ENCODE data around the gene RALGPS1. TPM values are rescaled to one million over a fixed set of nuclear protein-coding genes. Genes with fewer than 3 reads are reported as not detected.

RALGPS1 gene
- total and polyA plus RNA-seq, 2 of the 13 experiments (the other 11 are each of a cell fraction or from before 2014, with no cell fraction given): 3.7 to 6.5 TPM

- no peak for TF ChIP-seq ZNF350 (CRISPR knock-in tag; IDR thresholded peaks at IDR 0.05; ENCODE audit: borderline replicate concordance, low read depth)
- no peak for TF ChIP-seq RBM22 (optimal IDR thresholded peaks at IDR 0.05; ENCODE audit: low read length)
- no peak for TF ChIP-seq ZNF552 (CRISPR knock-in tag; IDR thresholded peaks at IDR 0.05; ENCODE audit: borderline replicate concordance)
- no peak for TF ChIP-seq GTF2F1 (IDR thresholded peaks at IDR 0.05; ENCODE audit: low read length)
- no peak for TF ChIP-seq SUZ12 (IDR thresholded peaks at IDR 0.05; ENCODE audit: low read depth, low read length)
- TF ChIP-seq HOXD1 (CRISPR knock-in tag; IDR thresholded peaks at IDR 0.05): no peak
- no peak for TF ChIP-seq HHEX (CRISPR knock-in tag; IDR thresholded peaks at IDR 0.05)
- no peak for TF ChIP-seq JUN (CRISPR knock-in tag; IDR thresholded peaks at IDR 0.05)
- TF ChIP-seq ZNF20 (CRISPR knock-in tag; IDR thresholded peaks at IDR 0.05): no peak
- TF ChIP-seq ELF4 (CRISPR knock-in tag; IDR thresholded peaks at IDR 0.05; ENCODE audit: borderline replicate concordance): no peak
- TF ChIP-seq NAIF1 (CRISPR knock-in tag; IDR thresholded peaks at IDR 0.05; ENCODE audit: borderline replicate concordance): no peak
- no peak for TF ChIP-seq ZNF660 (CRISPR knock-in tag; IDR thresholded peaks at IDR 0.05; ENCODE audit: borderline replicate concordance, low read depth)
- no peak for TF ChIP-seq ZBTB1 (CRISPR knock-in tag; IDR thresholded peaks at IDR 0.05; ENCODE audit: borderline replicate concordance)
- no peak for TF ChIP-seq ZBTB4 (CRISPR knock-in tag; IDR thresholded peaks at IDR 0.05; ENCODE audit: borderline replicate concordance)
- no peak for TF ChIP-seq HDAC6 (IDR thresholded peaks at IDR 0.05; ENCODE audit: low read depth, low read length)
- TF ChIP-seq NFKB2 (CRISPR knock-in tag; IDR thresholded peaks at IDR 0.05; ENCODE audit: borderline replicate concordance): no peak
- no peak for TF ChIP-seq LRRFIP1 (CRISPR knock-in tag; conservative IDR thresholded peaks at IDR 0.05)
- no peak overlapping the region for H3K9ac ChIP-seq (ENCODE audit: insufficient read depth, low read depth, low read length)
- H3K4me2 ChIP-seq (ENCODE audit: low read depth, low read length): no peak overlapping the region
- ChIA-PET CTCF (ENCODE audit: low intra/inter-chr PET ratio, low total read pairs) (no interaction called here), POLR2A (no interaction called here)
- intact Hi-C loops (cut with micrococcal nuclease; ENCODE audit: unreplicated experiment) (no loop called here), in situ Hi-C loops (cut with HindIII; ENCODE audit: extremely low pct_ligation_motif_present, low pct_unique_long_range_greater_than_20kb) (no loop called here)
- H3K9me3 ChIP-seq (ENCODE audit: low read length): no peaks in the 10 kb centered on the region
- no peaks in the 10 kb centered on the region for H4K20me1 ChIP-seq (ENCODE audit: insufficient read depth, low read length)
- no peak for ATAC-seq
- H3K79me2 ChIP-seq (ENCODE audit: insufficient read depth, low read length): no peaks in the 10 kb centered on the region
- H3K27ac ChIP-seq (ENCODE audit: extremely low read length, insufficient read depth, low read length): no peak overlapping the region
- no TSS peak for BruUV-seq (replicated peaks)
- no peak overlapping the region for H3K4me3 ChIP-seq (replicated peaks in 1 of 3; ENCODE audit: insufficient read depth in 1 of 3, low read depth in 2 of 3, low read length in 3 of 3)
- no peaks in the 10 kb centered on the region; a peak in 1 of 5 replicates for H3K27me3 ChIP-seq (ENCODE audit: control insufficient read depth in 1 of 2, insufficient read depth in 2 of 2, low read length in 2 of 2)
- H2AFZ ChIP-seq (ENCODE audit: low read length): no peak overlapping the region
- DNase-seq (ENCODE audit: low spot score): no peak
- WGBS (ENCODE audit: low lambda C conversion rate): 55% methylated on average over 3 of the region's 3 CpGs
- H3K4me1 ChIP-seq (ENCODE audit: insufficient read depth, low read length): peaks cover 49% of the 10 kb centered on the region
- FAIRE-seq: no peak
- no peaks in the 10 kb centered on the region for H3K36me3 ChIP-seq (replicated peaks in 1 of 2; ENCODE audit: control insufficient read depth in 1 of 2, insufficient read depth in 2 of 2, low read length in 2 of 2)
Measured at GRCh38 chr9:127129718-127130085, 215.1 kb downstream of the RALGPS1 start.

Data from HepG2 (cell line).